ENCODE data around the gene PPP2R5C.

The PPP2R5C gene

DNA sequence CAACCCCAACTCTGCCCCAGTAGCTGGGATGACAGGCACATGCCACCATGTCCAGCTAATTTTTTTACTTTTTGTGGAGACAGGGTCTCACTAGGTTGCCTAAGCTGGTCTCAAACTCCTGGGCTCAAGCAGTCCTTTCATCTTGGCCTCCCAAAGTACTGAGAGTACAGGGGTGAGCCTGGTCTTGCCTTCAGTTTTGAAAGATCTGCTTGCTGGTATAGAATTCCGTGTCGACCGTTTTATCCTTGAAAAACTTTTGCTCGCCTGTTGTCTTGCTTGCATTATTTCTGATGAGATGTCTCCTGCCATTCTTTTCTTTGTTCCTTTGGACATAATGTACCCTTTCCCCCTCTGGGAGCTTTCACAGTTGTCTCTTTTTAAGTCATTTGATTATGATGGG is 110.8 kb downstream of the PPP2R5C start:
- DNase-seq = no peak

GRCh38 chr14:101873076-101873825 is 111.7 kb downstream of the PPP2R5C start:
- DNase-seq = no peak

DNA sequence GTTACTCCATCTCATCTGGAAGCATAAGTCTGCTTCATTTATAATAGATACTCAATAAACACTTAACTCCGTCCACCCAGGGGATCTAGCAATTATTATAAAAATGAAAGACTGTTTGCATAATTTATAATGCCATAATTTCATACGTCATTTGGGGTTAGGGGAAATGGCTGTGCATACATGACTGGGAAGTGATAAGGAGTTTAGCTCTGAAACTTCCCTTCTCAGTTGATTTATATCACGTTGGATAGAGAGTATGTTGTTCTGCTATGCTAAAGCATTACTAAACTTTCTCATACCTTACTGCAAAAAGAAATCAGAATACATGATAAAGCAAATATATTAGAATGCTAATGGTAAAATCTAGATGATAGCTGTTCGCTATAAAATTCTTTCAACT is 112.5 kb downstream of the PPP2R5C start:
- DNase-seq = no peak

- DNase-seq = no peak
Measured at GRCh38 chr14:101875041-101875726, 113.7 kb downstream of the PPP2R5C start.

GRCh38 chr14:101875727-101876554 is 114.4 kb downstream of the PPP2R5C start:
- no peak for DNase-seq

DNA sequence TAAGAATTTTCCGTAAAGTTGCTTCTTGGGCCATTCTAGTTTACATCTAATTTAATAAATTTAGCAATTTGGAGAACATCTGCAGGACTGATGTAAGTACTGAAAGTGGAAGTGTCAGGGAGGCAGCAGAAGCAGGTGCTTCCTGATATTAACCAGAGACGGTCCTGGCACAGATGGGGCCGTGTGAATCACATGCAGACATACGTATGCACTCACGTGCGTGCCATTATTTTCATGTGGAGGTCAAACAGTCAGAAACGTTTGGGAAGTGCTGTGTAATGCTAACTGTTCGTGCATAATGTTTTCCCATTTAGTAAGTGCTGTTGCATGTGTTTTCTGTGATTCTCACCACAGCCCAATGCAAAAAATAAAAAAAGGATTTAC is 115.0 kb downstream of the PPP2R5C start:
- peak; percentile 18 to 41 (median 27) for DNase-seq

DNA sequence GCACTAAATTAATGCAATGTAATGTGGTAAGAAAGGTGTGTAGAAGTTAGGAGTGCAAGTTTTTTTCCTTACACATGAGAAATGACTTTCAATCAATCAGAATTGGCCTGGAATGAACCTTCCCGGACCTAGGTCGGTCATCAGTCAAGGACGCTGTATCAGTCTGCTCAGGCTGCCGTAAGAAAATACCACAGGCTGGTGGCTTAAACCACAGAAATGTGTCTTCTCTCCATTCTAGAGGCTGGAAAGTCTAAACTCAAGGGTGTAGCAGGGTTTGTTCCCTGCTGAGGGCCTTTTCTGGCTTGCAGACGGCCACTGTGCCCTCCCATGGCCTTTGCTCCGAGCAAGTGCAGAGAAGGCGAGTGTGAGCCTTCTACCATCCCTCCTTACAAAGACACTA is 116.3 kb downstream of the PPP2R5C start:
- no peak for DNase-seq

DNA sequence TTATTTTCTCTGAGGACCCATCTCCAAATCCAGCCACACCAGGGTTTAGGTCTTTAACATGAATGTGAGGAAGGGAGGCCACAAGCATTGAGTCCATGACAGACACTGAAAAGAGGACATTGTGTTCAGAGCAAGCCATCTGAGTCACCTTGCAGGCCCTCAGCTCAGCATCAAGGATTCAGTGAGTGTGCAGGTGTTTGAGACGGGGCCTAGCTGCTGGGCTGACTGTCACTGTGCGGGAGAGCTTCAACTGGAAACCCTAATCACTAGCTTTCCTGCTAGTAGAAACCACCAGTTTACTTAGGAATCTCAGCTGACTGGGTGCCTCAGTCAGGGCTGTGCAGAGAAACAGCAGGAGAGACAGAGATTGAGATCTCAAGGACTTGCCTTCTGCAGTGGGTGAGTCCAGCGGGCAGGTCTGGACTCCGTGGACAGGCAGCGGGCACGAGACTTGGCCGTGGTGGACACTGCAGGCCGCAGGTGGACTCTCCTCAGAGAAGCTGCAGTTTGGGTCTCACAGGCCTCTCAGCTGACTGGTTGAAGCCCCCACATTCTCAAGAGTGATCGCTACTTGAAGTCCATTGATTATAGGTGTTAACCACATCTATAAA is 116.8 kb downstream of the PPP2R5C start:
- DNase-seq = no peak

GRCh38 chr14:101878822-101879528 is 117.5 kb downstream of the PPP2R5C start:
- no peak for DNase-seq

GRCh38 chr14:101879529-101880336 is 118.2 kb downstream of the PPP2R5C start:
- DNase-seq = no peak

DNA sequence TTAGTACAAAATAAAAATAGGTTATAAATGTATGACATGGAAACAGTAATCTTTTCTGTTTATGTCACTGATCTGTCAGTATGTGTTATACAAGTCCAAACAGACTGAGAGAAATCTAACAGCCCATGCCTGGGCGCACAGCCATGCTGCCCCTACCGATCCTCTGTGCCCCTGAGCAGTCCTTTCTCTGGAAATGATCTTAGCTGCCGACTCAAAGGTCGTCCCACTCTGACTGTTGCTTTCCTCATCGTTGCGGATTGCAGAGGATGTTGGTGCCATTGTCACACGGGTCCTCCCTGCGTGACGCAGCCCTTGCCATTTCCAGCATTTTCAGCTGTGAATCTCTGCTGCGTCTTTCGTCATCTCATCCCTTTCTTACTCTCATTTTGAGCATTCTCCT is 119.9 kb downstream of the PPP2R5C start:
- no peak for DNase-seq

DNA sequence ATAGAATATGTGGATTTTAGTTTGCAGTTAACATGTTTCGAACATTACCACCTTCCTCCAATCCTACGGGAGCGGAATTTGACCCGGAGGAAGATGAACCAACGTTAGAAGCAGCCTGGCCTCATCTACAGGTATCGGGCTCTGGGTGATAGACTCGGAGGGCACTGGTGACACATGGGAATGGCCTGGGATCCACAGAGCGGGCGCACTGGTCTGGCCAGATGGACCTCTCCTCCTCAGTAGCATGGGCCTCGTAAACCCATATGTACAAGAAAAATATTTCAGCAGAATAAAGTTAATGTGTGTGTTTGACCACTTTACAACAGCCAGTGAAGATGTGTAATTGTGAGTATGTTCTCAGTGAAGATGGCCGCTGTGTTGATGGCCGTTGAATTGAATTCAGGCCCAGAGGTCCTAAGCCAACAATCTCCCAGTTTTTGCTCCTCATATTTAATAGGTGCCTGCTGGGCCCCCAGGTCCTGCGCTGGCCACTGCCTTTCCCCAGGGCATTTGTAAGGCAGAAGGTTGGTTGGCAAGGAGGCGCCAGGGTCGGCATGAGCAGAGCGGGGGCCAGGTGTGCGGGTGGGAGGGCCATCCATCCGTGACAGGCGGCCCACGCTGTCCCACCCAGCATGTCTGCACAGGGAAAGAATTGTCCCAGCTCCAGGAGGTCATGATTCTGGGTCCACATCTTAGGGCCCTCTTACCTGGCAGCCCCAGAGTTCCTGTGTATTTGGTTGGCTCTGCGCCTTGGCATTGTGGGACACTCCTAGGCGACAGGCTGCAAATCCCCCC is 120.8 kb downstream of the PPP2R5C start:
- no peak for DNase-seq

- DNase-seq = no peak
Measured at GRCh38 chr14:101884089-101884933, 122.8 kb downstream of the PPP2R5C start.

DNA sequence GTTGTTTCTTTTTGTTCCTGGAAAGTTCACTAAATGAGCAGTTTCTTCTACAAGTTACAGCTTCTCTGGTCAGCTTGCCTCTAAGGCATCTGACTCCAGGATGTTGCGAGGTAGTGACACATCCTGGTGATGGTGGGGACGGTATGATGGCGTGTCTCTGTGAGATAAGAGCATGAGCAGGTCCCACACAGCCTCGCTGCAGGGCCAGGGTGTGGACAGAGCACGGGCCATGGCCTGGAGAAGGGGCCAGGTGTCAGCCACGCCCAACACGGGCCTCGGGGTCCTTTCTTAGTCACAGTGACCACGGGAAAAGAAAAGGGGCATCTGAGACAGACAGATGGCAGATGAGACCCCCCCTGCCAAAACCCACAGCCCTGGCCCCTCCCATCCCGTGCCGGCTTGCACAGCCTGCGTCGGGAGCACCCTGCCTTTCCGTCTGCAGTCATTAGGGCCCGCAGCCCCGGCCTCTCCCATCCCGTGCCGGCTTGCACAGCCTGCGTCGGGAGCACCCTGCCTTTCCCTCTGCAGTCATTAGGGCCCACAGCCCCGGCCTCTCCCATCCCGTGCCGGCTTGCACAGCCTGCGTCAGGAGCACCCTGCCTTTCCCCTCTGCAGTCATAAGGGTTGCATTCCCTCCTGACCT is 123.5 kb downstream of the PPP2R5C start:
- no peak for DNase-seq

GRCh38 chr14:101887219-101887618 is 125.7 kb downstream of the PPP2R5C start:
- DNase-seq = no peak

GRCh38 chr14:101888182-101888581 is 126.7 kb downstream of the PPP2R5C start:
- DNase-seq = no peak

DNA sequence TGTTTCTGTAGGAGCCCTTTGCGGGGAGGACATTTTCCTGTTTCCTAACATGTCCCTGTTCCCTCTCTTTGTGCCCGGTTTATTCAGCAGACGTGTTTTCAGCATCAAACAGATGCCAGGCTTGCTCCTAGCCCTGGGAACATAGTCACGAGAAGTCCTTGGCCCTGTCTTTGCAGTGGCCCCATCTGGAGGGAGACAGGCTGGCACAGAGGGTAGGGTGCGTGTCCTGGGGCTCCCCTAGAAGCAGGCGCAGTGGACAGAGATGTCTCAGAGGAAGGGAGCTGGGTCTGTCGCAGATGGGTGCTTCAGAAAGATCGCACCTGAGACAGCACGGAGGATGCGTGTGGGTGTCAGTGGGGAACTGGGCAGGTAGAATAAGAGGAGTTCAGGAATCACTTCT is 127.9 kb downstream of the PPP2R5C start:
- no peak for DNase-seq

- no peak for DNase-seq
Measured at GRCh38 chr14:101889898-101890297, 128.4 kb downstream of the PPP2R5C start.

GRCh38 chr14:101891471-101891870 is 130.0 kb downstream of the PPP2R5C start:
- no peak for DNase-seq
